Lung (tissue), 12 donors: ENCODE measurements around the gene PACRG. TPM values are rescaled to one million over a fixed set of nuclear protein-coding genes. Genes with fewer than 3 reads are reported as not detected.

Experiments
- ATAC-seq: fragments of 200-7000 bp; cut with Tn5 transposase; one replicate; pipeline ENCODE4 v1.9.1; 2020; ENCODE audit warnings: moderate number of reproducible peaks; ENCODE audit not compliant: insufficient read depth, low FRiP score
- DNase-seq, 3 donors: peaks; one replicate each; pipeline ENCODE4 v3.0.0-alpha.2; 2013 to 2017
- H3K27ac ChIP-seq, 2 donors: one replicate each; pipeline ENCODE4 v1.5.1; 2013; ENCODE audit warnings: mild to moderate bottlenecking in 2 of 2, moderate library complexity in 2 of 2, control low read depth in 1 of 2, inconsistent platforms in 1 of 2, low read depth in 1 of 2, low read length in 1 of 2
- H3K27me3 ChIP-seq, 3 donors: one replicate each; pipeline ENCODE4 v1.5.1; 2013; ENCODE audit warnings: low read length in 2 of 3; ENCODE audit not compliant: control insufficient read depth in 3 of 3, insufficient read depth in 3 of 3
- H3K36me3 ChIP-seq, 4 donors: one replicate each; pipeline ENCODE4 v1.5.1; 2013; ENCODE audit warnings: low read length in 4 of 4, mild to moderate bottlenecking in 1 of 4, moderate library complexity in 1 of 4; ENCODE audit not compliant: control insufficient read depth in 4 of 4, insufficient read depth in 4 of 4
- H3K4me1 ChIP-seq, 5 donors: one replicate each; pipeline ENCODE4 v1.5.1; 2013; ENCODE audit warnings: low read length in 5 of 5, mild to moderate bottlenecking in 2 of 5, moderate library complexity in 1 of 5; ENCODE audit not compliant: control insufficient read depth in 5 of 5, insufficient read depth in 5 of 5
- H3K4me3 ChIP-seq: one replicate; pipeline ENCODE4 v1.5.1; 2013; ENCODE audit warnings: mild to moderate bottlenecking, control low read depth, moderate library complexity
- H3K9ac ChIP-seq, 2 donors: one replicate each; pipeline ENCODE4 v1.5.1; 2013; ENCODE audit warnings: low read length in 2 of 2, control low read depth in 1 of 2; ENCODE audit not compliant: insufficient read depth in 1 of 2
- H3K9me3 ChIP-seq, 4 donors: one replicate each; pipeline ENCODE4 v1.5.1; 2013; ENCODE audit warnings: low read length in 3 of 4, mild to moderate bottlenecking in 1 of 4, moderate library complexity in 1 of 4; ENCODE audit not compliant: control insufficient read depth in 4 of 4, insufficient read depth in 3 of 4
- CTCF ChIP-seq: IDR thresholded peaks from 2 replicates; pipeline ENCODE4 v1.5.1; 2012; ENCODE audit warnings: mild to moderate bottlenecking; ENCODE audit errors: control extremely low read depth, extremely low read depth
- WGBS, 2 donors: extraction: QIAGEN DNeasy Blood & Tissue Kit; methylation state at CpG; one replicate each; pipeline ENCODE4 v1.1.7; 2013; 5-methylcytosine and 5-hydroxymethylcytosine counted together
- polyA plus RNA-seq, 2 donors: library from polyadenylated mRNA; stranded (reverse); fragments of 200-250 nt; gene quantifications; one replicate each; pipeline ENCODE4 v1.2.1, GENCODE V29; 2013
- total RNA-seq, 2 donors: library from RNA; depleted of rRNA in 1 of 2; stranded (reverse); fragments of >200 nt in 1 of 2; gene quantifications; one replicate each; pipeline ENCODE4 v1.2.1, GENCODE V29; 2014 to 2021
- donor health status: control.
- donor health status: control.
- donor health status: Bipolar disorder and iron deficiency.
- donor health status: healthy.
- donor health status: DM: yes; HTN: yes; CAD: no.

Gene PACRG
- total and polyA plus RNA-seq, 4 donors = 3.8 to 26.6 (median 7.4) TPM

GRCh38 chr6:163340201-163340887 lies 612.6 kb downstream of the PACRG start:
- 97% methylated on average over 19 of the region's 19 CpGs for WGBS, 2 donors
- ATAC-seq (no peak), DNase-seq (no peak)

DNA sequence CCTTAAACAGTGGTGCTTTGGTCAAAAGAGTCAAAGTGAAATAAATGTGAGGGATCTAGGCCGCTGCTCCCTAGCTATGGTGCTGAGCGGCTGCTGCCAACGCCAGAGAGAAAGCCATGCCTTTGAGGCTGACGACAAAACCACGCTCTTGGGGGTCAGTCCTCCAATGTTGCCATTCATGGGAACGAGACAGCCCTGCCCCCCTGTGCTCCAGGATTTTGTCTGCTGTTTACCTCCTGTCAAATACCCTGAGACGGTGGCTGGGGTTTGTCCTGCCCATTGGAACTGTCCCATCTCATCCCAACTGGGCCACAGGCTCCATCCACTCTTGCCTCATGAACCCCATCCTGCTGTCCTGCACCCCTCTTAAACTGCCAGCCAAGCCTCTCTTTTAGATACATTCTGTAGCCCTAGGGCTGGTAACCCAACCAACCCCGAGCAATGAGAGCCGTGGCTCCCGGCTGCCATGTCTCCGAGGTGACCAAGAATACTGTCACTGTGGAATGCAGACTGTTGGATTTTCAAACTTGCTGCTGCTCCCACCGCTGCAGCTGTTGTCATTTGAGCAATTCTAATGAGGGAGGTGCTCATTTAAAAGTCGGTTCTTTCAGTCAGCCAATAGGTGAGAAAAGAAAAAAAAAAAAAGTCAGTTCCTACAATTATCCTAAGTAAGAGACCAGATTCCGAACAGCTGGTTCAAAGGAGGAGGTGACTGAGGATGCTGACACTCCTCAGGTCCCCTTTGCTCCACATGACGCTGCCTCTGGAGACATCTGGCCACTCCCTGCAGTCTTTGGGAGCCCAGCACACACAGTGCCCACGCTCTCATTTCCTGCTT lies 613.7 kb downstream of the PACRG start:
- ATAC-seq = no peak
- TF ChIP-seq CTCF = no peak
- DNase-seq = no peak
- peaks cover 3 to 15% (median 5%) of the 10 kb centered on the region in 5 donors for H3K4me1 ChIP-seq
- no peak overlapping the region for H3K27ac ChIP-seq
- 87 to 92% methylated on average over 16 of the region's 16 CpGs for WGBS, 2 donors
- no peaks in the 10 kb centered on the region for H3K36me3 ChIP-seq
- H3K4me3 ChIP-seq = no peak overlapping the region
- H3K9me3 ChIP-seq = no peaks in the 10 kb centered on the region
- H3K27me3 ChIP-seq = no peaks in the 10 kb centered on the region
- H3K9ac ChIP-seq = no peak overlapping the region

More at GRCh38 chr6:163340201-163340887, 612.6 kb downstream of the PACRG start:
- Histone ChIP-seq H3K9me3 (no peaks in the 10 kb centered on the region), H3K36me3 (no peaks in the 10 kb centered on the region), H3K27me3 (no peaks in the 10 kb centered on the region), H3K4me1 (peaks cover 4 to 24% (median 6%) of the 10 kb centered on the region in 5 donors), H3K4me3 (no peak overlapping the region), H3K27ac (peak overlapping the region in 1 of 2 donors; percentile 34), H3K9ac (no peak overlapping the region)
- TF ChIP-seq CTCF = no peak

DNA sequence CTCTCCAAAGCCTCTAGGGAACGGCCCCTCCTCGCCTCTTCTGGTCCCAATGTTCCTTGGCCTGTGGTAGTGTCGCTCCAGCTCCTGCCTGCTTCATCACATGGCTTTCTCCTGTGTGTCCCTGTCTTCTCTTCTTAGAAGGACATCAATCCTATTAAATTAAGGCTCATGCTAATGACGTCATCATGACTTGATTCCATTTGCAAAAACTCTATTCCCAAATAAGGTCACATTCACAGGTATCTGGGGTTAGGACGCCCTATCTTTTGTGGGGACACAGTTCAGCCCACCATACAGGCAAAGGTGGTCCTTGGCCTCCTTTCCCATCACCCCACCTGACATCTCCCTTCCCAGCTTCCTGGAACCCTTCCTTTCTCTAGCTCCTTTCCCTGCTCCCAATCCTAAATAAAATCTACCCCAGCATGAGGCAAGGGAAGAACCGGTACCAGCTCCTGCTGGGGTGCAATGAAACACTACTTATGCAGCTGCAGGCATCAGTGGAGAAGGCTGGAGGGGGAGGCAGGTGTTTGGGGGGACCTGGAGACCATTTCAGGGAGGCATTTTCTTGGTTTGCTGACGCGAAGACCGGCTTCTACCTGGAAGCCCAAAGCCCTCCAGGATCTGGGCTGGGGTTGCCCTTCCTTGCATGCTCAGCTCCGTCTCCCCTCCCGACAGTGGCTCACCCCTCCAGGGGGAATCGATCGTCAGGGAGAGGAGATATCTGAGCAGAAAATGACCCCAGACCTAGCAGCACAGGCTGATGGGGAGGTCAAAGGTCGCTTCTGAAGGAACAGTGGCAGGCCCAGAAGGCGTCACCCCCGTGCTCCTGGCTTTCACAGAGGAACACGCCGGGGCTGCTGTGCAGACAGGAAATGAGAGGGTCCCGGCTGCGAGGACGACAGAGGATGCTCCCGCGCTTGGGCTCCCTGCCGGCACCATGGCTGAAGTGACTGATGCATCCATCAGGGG lies 615.1 kb downstream of the PACRG start:
- TF ChIP-seq CTCF = no peak
- H3K27me3 ChIP-seq = no peaks in the 10 kb centered on the region
- peaks cover 3 to 12% (median 10%) of the 10 kb centered on the region in 5 donors for H3K4me1 ChIP-seq
- WGBS, 2 donors = 89% methylated on average over 24 of the region's 24 CpGs
- DNase-seq (no peak), ATAC-seq (no peak)
- H3K27ac ChIP-seq = no peak overlapping the region
- H3K9me3 ChIP-seq = no peaks in the 10 kb centered on the region
- H3K9ac ChIP-seq = no peak overlapping the region
- H3K36me3 ChIP-seq = no peaks in the 10 kb centered on the region
- H3K4me3 ChIP-seq = no peak overlapping the region
